ENCODE data around the gene RFESD. TPM values are rescaled to one million over a fixed set of nuclear protein-coding genes. Genes with fewer than 3 reads are reported as not detected.

Gene RFESD
- total RNA-seq, 2 experiments from 2014 or later, result 1.3 to 1.5 TPM

GRCh38 chr5:95605786-95606185 lies 40.8 kb upstream of the RFESD start:
- Histone ChIP-seq H3K4me3 (ENCODE audit: low read length) (no peak overlapping the region), H3K27ac (ENCODE audit: low read depth in 1 of 2, low read length in 2 of 2) (no peak overlapping the region), H3K27me3 (ENCODE audit: control insufficient read depth in 1 of 2, insufficient read depth in 2 of 2, low read length in 2 of 2) (no peaks in the 10 kb centered on the region), H3K36me3 (ENCODE audit: insufficient read depth, low read length) (peaks cover 4% of the 10 kb centered on the region), H3K4me1 (ENCODE audit: insufficient read depth, low read length) (no peaks in the 10 kb centered on the region), H3K9me3 (ENCODE audit: control insufficient read depth in 1 of 2, insufficient read depth in 1 of 2, low read length in 2 of 2) (no peaks in the 10 kb centered on the region)
- no peak for ATAC-seq (ENCODE audit: poor library complexity)
- H3K27ac Mint-ChIP-seq, result no peak overlapping the region
- POLR2A ChIA-PET, result no interaction called here
- H3K27me3 Mint-ChIP-seq, result no peaks in the 10 kb centered on the region
- no peak overlapping the region for H3K4me3 Mint-ChIP-seq
- H3K9me3 Mint-ChIP-seq, result no peaks in the 10 kb centered on the region
- CTCF ChIA-PET, result interaction anchor here (1.4 kb wide), 1 partner anchor 17 kb away, joined by 3 read pairs; no protein-coding TSS in a partner anchor
- TF ChIP-seq, protein P1, sequence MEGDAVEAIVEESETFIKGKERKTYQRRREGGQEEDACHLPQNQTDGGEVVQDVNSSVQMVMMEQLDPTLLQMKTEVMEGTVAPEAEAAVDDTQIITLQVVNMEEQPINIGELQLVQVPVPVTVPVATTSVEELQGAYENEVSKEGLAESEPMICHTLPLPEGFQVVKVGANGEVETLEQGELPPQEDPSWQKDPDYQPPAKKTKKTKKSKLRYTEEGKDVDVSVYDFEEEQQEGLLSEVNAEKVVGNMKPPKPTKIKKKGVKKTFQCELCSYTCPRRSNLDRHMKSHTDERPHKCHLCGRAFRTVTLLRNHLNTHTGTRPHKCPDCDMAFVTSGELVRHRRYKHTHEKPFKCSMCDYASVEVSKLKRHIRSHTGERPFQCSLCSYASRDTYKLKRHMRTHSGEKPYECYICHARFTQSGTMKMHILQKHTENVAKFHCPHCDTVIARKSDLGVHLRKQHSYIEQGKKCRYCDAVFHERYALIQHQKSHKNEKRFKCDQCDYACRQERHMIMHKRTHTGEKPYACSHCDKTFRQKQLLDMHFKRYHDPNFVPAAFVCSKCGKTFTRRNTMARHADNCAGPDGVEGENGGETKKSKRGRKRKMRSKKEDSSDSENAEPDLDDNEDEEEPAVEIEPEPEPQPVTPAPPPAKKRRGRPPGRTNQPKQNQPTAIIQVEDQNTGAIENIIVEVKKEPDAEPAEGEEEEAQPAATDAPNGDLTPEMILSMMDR (IDR thresholded peaks at IDR 0.05), result no peak
- peaks cover 26% of the 10 kb centered on the region for H3K36me3 Mint-ChIP-seq (ENCODE audit: low read depth)
- intact Hi-C loops (cut with DNase I, micrococcal nuclease), result no loop called here
- H3K4me1 Mint-ChIP-seq (ENCODE audit: low read depth), result no peaks in the 10 kb centered on the region
- no peak for DNase-seq

DNA sequence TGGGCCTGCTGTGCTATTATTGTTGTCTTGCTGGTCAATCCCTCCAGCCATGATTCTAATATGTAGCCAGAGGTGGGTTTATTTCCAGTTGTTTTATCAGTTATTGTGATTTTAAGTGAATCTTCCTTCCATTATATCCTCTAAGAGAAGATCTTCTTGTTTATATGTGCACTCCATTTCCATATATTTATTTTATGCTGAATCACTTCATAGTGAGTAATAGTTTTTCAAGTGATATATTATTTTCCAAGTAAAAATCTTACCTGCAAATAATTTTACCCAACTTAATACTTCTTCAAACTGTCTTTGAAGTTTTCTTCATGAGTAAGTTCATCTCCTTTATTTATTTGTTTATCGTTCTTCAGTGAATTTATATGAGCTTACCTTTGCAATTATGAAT lies 40.2 kb upstream of the RFESD start:
- H3K4me1 Mint-ChIP-seq (ENCODE audit: low read depth), result no peaks in the 10 kb centered on the region
- CTCF ChIA-PET, result interaction anchor here (1.4 kb wide), 1 partner anchor 18 kb away, joined by 3 read pairs; no protein-coding TSS in a partner anchor
- Histone ChIP-seq H3K27me3 (ENCODE audit: control insufficient read depth in 1 of 2, insufficient read depth in 2 of 2, low read length in 2 of 2) (no peaks in the 10 kb centered on the region), H3K27ac (ENCODE audit: low read depth in 1 of 2, low read length in 2 of 2) (no peak overlapping the region), H3K36me3 (ENCODE audit: insufficient read depth, low read length) (no peaks in the 10 kb centered on the region), H3K4me3 (ENCODE audit: low read length) (no peak overlapping the region), H3K9me3 (ENCODE audit: control insufficient read depth in 1 of 2, insufficient read depth in 1 of 2, low read length in 2 of 2) (no peaks in the 10 kb centered on the region), H3K4me1 (ENCODE audit: insufficient read depth, low read length) (no peaks in the 10 kb centered on the region)
- H3K27ac Mint-ChIP-seq, result no peak overlapping the region
- no peak for ATAC-seq (ENCODE audit: poor library complexity)
- DNase-seq, result no peak
- intact Hi-C loops (cut with DNase I, micrococcal nuclease), result no loop called here
- TF ChIP-seq, protein P1 (IDR thresholded peaks at IDR 0.05), result no peak
- POLR2A ChIA-PET, result no interaction called here
- H3K9me3 Mint-ChIP-seq, result no peaks in the 10 kb centered on the region
- H3K27me3 Mint-ChIP-seq, result no peaks in the 10 kb centered on the region
- H3K36me3 Mint-ChIP-seq (ENCODE audit: low read depth), result peaks cover 19% of the 10 kb centered on the region
- no peak overlapping the region for H3K4me3 Mint-ChIP-seq

GRCh38 chr5:95609711-95610110 lies 36.9 kb upstream of the RFESD start:
- H3K36me3 Mint-ChIP-seq (ENCODE audit: low read depth), result peaks cover 19% of the 10 kb centered on the region
- Histone ChIP-seq H3K27me3 (ENCODE audit: control insufficient read depth in 1 of 2, insufficient read depth in 2 of 2, low read length in 2 of 2) (no peaks in the 10 kb centered on the region), H3K27ac (ENCODE audit: low read depth in 1 of 2, low read length in 2 of 2) (no peak overlapping the region), H3K4me1 (ENCODE audit: insufficient read depth, low read length) (no peaks in the 10 kb centered on the region), H3K4me3 (ENCODE audit: low read length) (no peak overlapping the region), H3K36me3 (ENCODE audit: insufficient read depth, low read length) (no peaks in the 10 kb centered on the region), H3K9me3 (ENCODE audit: control insufficient read depth in 1 of 2, insufficient read depth in 1 of 2, low read length in 2 of 2) (peaks cover 0 to 8% of the 10 kb centered on the region in 2 experiments)
- intact Hi-C loops (cut with DNase I, micrococcal nuclease), result no loop called here
- TF ChIP-seq, protein P1 (IDR thresholded peaks at IDR 0.05), result no peak
- POLR2A ChIA-PET, result interaction anchor here (0.5 to 3.4 kb wide), 2 partner anchors 11 to 928 kb away, joined by 3 to 11 read pairs; no protein-coding TSS in a partner anchor
- H3K9me3 Mint-ChIP-seq, result peaks cover 6% of the 10 kb centered on the region
- no peak overlapping the region for H3K27ac Mint-ChIP-seq
- no peak for DNase-seq
- H3K4me3 Mint-ChIP-seq, result no peak overlapping the region
- no peak for ATAC-seq (ENCODE audit: poor library complexity)
- CTCF ChIA-PET, result no interaction called here
- H3K4me1 Mint-ChIP-seq (ENCODE audit: low read depth), result peaks cover 7% of the 10 kb centered on the region
- H3K27me3 Mint-ChIP-seq, result no peaks in the 10 kb centered on the region

All from CD4-positive, alpha-beta T cell (primary cell).